Endothelial cell of umbilical vein (primary cell): Measurements from ENCODE around the gene KIAA1755.

Experiments
- EZH2 ChIP-seq: IDR thresholded peaks from 2 replicates; pipeline ENCODE4 v1.6.1; 2012; ENCODE audit warnings: borderline replicate concordance, low read depth, mild to moderate bottlenecking, moderate library complexity, low read length, inconsistent platforms; ENCODE audit not compliant: severe bottlenecking
- JUN ChIP-seq: IDR thresholded peaks from 2 replicates; pipeline ENCODE4 v1.6.1; 2011; ENCODE audit warnings: borderline replicate concordance, low read depth; ENCODE audit not compliant: insufficient read length, insufficient read depth
- MYC ChIP-seq: IDR thresholded peaks from one replicate; pipeline ENCODE4 v1.6.1; 2011; ENCODE audit warnings: mild to moderate bottlenecking, low read depth, low read length
- POLR2A ChIP-seq: IDR thresholded peaks from 2 replicates; pipeline ENCODE4 v1.6.1; 2012; ENCODE audit warnings: low read depth, mild to moderate bottlenecking, control low read depth, low read length
- POLR2AphosphoS5 ChIP-seq: IDR thresholded peaks from 2 replicates; pipeline ENCODE4 v1.6.1; 2012; ENCODE audit warnings: low read depth, mild to moderate bottlenecking, control low read depth, low read length, moderate library complexity; ENCODE audit not compliant: insufficient read depth
- TF ChIP-seq, protein P1 (sequence below), 2 donors: IDR thresholded peaks; 1 replicate in 1 of 2; 2 replicates in 1 of 2; pipeline ENCODE4 v1.5.1; 2011; ENCODE audit warnings: low read length in 2 of 2, mild to moderate bottlenecking in 2 of 2, moderate library complexity in 2 of 2, control low read depth in 1 of 2, inconsistent platforms in 1 of 2, low read depth in 1 of 2; ENCODE audit not compliant: insufficient read depth in 1 of 2; ENCODE audit errors: extremely low read depth in 1 of 2
- TF ChIP-seq, protein P2 (sequence below): IDR thresholded peaks from 2 replicates; pipeline ENCODE4 v1.6.1; 2011; ENCODE audit not compliant: insufficient read depth, insufficient read length

DNA sequence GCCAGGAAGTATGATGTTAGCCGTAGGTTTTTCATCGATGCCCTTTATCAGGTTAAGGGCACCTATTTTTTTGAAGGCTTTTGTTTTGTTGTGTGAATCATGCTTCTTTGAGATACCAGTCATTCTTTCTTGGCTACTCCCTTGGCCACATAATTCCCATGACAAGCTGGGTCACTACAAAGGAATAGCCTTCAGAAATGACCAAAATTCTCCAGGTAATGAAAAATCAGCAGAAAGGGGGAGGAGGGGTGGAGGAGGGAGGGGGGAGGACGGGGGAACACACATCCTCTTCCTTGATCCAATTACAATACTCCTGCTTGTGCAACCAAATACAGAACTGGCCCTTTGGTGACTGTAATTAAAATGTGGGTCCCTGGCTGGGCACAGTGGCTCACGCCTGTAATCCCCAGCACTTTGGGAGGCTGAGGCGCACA lies 73.7 kb downstream of the KIAA1755 start:
- TF ChIP-seq, protein P1, sequence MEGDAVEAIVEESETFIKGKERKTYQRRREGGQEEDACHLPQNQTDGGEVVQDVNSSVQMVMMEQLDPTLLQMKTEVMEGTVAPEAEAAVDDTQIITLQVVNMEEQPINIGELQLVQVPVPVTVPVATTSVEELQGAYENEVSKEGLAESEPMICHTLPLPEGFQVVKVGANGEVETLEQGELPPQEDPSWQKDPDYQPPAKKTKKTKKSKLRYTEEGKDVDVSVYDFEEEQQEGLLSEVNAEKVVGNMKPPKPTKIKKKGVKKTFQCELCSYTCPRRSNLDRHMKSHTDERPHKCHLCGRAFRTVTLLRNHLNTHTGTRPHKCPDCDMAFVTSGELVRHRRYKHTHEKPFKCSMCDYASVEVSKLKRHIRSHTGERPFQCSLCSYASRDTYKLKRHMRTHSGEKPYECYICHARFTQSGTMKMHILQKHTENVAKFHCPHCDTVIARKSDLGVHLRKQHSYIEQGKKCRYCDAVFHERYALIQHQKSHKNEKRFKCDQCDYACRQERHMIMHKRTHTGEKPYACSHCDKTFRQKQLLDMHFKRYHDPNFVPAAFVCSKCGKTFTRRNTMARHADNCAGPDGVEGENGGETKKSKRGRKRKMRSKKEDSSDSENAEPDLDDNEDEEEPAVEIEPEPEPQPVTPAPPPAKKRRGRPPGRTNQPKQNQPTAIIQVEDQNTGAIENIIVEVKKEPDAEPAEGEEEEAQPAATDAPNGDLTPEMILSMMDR (IDR thresholded peaks at IDR 0.05; ENCODE audit: extremely low read depth in 1 of 2, insufficient read depth in 1 of 2, low read depth in 1 of 2, low read length in 2 of 2), result no peak
- no peak for TF ChIP-seq POLR2A
- TF ChIP-seq, protein P2, sequence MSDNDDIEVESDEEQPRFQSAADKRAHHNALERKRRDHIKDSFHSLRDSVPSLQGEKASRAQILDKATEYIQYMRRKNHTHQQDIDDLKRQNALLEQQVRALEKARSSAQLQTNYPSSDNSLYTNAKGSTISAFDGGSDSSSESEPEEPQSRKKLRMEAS, result no peak
- TF ChIP-seq MYC, result no peak
- TF ChIP-seq POLR2AphosphoS5, result peak; percentile 39
- TF ChIP-seq EZH2, result no peak
- peak; percentile 38 for TF ChIP-seq JUN
